Upper lobe of left lung (tissue), 4 donors: Measurements from ENCODE around the gene WIPF1.

ENCODE experiments used
- EP300 ChIP-seq, 4 donors: sonication (generic); formaldehyde crosslinking; IDR thresholded peaks; one replicate each; pipeline ENCODE4 v1.5.1; 2017; ENCODE audit warnings: antibody characterized with exemption in 4 of 4, control low read depth in 2 of 4
- POLR2A ChIP-seq, 4 donors: fragments of 450-650 bp; IDR thresholded peaks; one replicate each; pipeline ENCODE4 v1.5.1; 2016 to 2017; ENCODE audit warnings: antibody characterized with exemption in 4 of 4, mild to moderate bottlenecking in 2 of 4
- POLR2AphosphoS5 ChIP-seq, 2 donors: sonication (generic); formaldehyde crosslinking; IDR thresholded peaks; one replicate each; pipeline ENCODE4 v1.5.1; 2017; ENCODE audit warnings: antibody characterized with exemption in 2 of 2
- TF ChIP-seq, protein P1 (sequence below), 6 experiments: fragments of 450-650 bp in 4 of 6; fragments of 200-600 bp in 2 of 6; sonication (generic) in 2 of 6; IDR thresholded peaks; one replicate each; pipeline ENCODE4 v1.5.1; 2016 to 2019; ENCODE audit warnings: antibody characterized with exemption in 6 of 6

DNA sequence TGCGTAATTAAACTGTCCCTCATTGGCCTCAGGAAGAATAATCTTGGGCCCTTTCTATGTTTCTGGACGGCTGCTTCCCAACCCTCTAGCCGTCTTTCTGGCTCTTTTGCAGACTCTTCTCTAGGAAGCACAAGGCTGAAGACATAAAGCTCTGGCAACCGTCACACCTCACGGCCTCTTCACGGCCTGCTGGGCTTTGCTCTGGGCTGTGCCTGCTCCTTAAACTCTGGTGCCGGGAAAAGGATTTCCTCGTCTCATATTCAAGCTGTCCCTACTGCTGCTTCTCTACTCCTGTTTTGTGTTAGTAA lies 36.0 kb upstream of the WIPF1 start:
- TF ChIP-seq, protein P1, sequence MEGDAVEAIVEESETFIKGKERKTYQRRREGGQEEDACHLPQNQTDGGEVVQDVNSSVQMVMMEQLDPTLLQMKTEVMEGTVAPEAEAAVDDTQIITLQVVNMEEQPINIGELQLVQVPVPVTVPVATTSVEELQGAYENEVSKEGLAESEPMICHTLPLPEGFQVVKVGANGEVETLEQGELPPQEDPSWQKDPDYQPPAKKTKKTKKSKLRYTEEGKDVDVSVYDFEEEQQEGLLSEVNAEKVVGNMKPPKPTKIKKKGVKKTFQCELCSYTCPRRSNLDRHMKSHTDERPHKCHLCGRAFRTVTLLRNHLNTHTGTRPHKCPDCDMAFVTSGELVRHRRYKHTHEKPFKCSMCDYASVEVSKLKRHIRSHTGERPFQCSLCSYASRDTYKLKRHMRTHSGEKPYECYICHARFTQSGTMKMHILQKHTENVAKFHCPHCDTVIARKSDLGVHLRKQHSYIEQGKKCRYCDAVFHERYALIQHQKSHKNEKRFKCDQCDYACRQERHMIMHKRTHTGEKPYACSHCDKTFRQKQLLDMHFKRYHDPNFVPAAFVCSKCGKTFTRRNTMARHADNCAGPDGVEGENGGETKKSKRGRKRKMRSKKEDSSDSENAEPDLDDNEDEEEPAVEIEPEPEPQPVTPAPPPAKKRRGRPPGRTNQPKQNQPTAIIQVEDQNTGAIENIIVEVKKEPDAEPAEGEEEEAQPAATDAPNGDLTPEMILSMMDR (IDR thresholded peaks at IDR 0.05), result no peak
- TF ChIP-seq POLR2A (IDR thresholded peaks at IDR 0.05) (no peak), POLR2AphosphoS5 (IDR thresholded peaks at IDR 0.05) (no peak), EP300 (IDR thresholded peaks at IDR 0.05) (no peak)
